HepG2 (cell line): ENCODE data around the gene GUK1. TPM values are rescaled to one million over a fixed set of nuclear protein-coding genes. Genes with fewer than 3 reads are reported as not detected.
A peak's percentile ranks its signal among the peaks of the same experiment; 100 is the strongest.

Source experiments
- ATF7 ChIP-seq, 2 experiments: fragments of 450-650 bp in 1 of 2; sonication (generic) in 1 of 2; formaldehyde crosslinking in 1 of 2; IDR thresholded peaks; 2 replicates each; pipeline versions ENCODE4 v1.4.0 to v1.6.1; 2016 to 2020; ENCODE audit warnings: antibody characterized with exemption in 1 of 2, mild to moderate bottlenecking in 1 of 2, missing genetic modification reagents in 1 of 2
- CC2D1A ChIP-seq: sonication (generic); formaldehyde crosslinking; IDR thresholded peaks from 2 replicates; pipeline ENCODE4 v1.8.1; 2023; ENCODE audit warnings: mild to moderate bottlenecking, missing genetic modification reagents
- GTF3A ChIP-seq: sonication (generic); formaldehyde crosslinking; conservative IDR thresholded peaks from 2 replicates; pipeline ENCODE4 v1.4.0; 2020; ENCODE audit warnings: mild to moderate bottlenecking, missing genetic modification reagents
- HDAC1 ChIP-seq: sonication (generic); formaldehyde crosslinking; IDR thresholded peaks from 2 replicates; pipeline ENCODE4 v1.5.1; 2020; ENCODE audit warnings: mild to moderate bottlenecking, missing genetic modification reagents
- HIVEP1 ChIP-seq: sonication (generic); formaldehyde crosslinking; IDR thresholded peaks from 2 replicates; pipeline ENCODE4 v1.4.0; 2020; ENCODE audit warnings: mild to moderate bottlenecking, missing genetic modification reagents
- HNRNPH1 ChIP-seq: fragments of 200-400 bp; formaldehyde crosslinking; optimal IDR thresholded peaks from 2 replicates; pipeline ENCODE3; 2017; ENCODE audit warnings: mild to moderate bottlenecking, low read depth, low read length
- HNRNPLL ChIP-seq: fragments of 200-400 bp; formaldehyde crosslinking; IDR thresholded peaks from 2 replicates; pipeline ENCODE4 v1.6.1; 2017; ENCODE audit warnings: mild to moderate bottlenecking, low read depth, low read length; ENCODE audit not compliant: poor library complexity, severe bottlenecking
- KLF12 ChIP-seq: sonication (generic); formaldehyde crosslinking; IDR thresholded peaks from 2 replicates; pipeline ENCODE4 v1.4.0; 2020; ENCODE audit warnings: missing genetic modification reagents, borderline replicate concordance
- NCOR1 ChIP-seq: fragments of 200-600 bp; sonication (generic); IDR thresholded peaks from 2 replicates; pipeline ENCODE4 v1.7.0; 2017; ENCODE audit warnings: antibody characterized with exemption, low read length, borderline replicate concordance
- PHF8 ChIP-seq: sonication (generic); formaldehyde crosslinking; IDR thresholded peaks from 2 replicates; pipeline ENCODE4 v1.5.0; 2020; ENCODE audit warnings: missing genetic modification reagents
- POLR2AphosphoS2 ChIP-seq: IDR thresholded peaks from 2 replicates; pipeline ENCODE4 v1.6.1; 2011; ENCODE audit warnings: low read depth, low read length, improper control_type of control experiment
- TBX2 ChIP-seq: sonication (generic); formaldehyde crosslinking; IDR thresholded peaks from 2 replicates; pipeline ENCODE4 v1.5.0; 2020; ENCODE audit warnings: missing genetic modification reagents, mild to moderate bottlenecking, borderline replicate concordance
- ZBTB20 ChIP-seq: sonication (generic); formaldehyde crosslinking; IDR thresholded peaks from 2 replicates; pipeline ENCODE4 v1.8.1; 2023; ENCODE audit warnings: missing genetic modification reagents, low read depth, mild to moderate bottlenecking, borderline replicate concordance
- ZFP37 ChIP-seq: sonication (generic); formaldehyde crosslinking; IDR thresholded peaks from 2 replicates; pipeline ENCODE4 v1.4.0; 2020; ENCODE audit warnings: missing genetic modification reagents, borderline replicate concordance
- ZNF101 ChIP-seq: sonication (generic); formaldehyde crosslinking; IDR thresholded peaks from 2 replicates; pipeline ENCODE4 v1.4.0; 2020; ENCODE audit warnings: mild to moderate bottlenecking, low read depth, missing genetic modification reagents, borderline replicate concordance
- ZNF160 ChIP-seq: sonication (generic); formaldehyde crosslinking; IDR thresholded peaks from 2 replicates; pipeline ENCODE4 v1.8.0; 2022; ENCODE audit warnings: mild to moderate bottlenecking, inconsistent platforms, missing genetic modification reagents
- ZNF3 ChIP-seq: IDR thresholded peaks from 2 replicates; pipeline ENCODE4 v1.7.0; 2017; ENCODE audit warnings: inconsistent platforms
- ZNF335 ChIP-seq: sonication (generic); formaldehyde crosslinking; IDR thresholded peaks from 2 replicates; pipeline ENCODE4 v1.4.0; 2020; ENCODE audit warnings: missing genetic modification reagents
- ZNF432 ChIP-seq: sonication (generic); formaldehyde crosslinking; IDR thresholded peaks from 2 replicates; pipeline ENCODE4 v1.5.0; 2020; ENCODE audit warnings: missing genetic modification reagents, mild to moderate bottlenecking, borderline replicate concordance
- ZNF790 ChIP-seq: sonication (generic); formaldehyde crosslinking; IDR thresholded peaks from 2 replicates; pipeline ENCODE4 v1.8.0; 2022; ENCODE audit warnings: missing genetic modification reagents, mild to moderate bottlenecking, borderline replicate concordance
- polyA plus RNA-seq, 8 experiments: library from polyadenylated mRNA; depleted of rRNA in 3 of 8; stranded (reverse) in 7 of 8; unstranded in 1 of 8; fragments of >200 nt; fragmentation: Illumina TruSeq in 4 of 8; extraction: Trizol in 4 of 8; gene quantifications; 2 replicates each; pipeline versions ENCODE4 v1.2.1 to v1.2.3, GENCODE V29; 2011 to 2016; ENCODE audit warnings: low read depth in 4 of 8, missing spikeins in 1 of 8, mixed read lengths in 1 of 8; ENCODE audit not compliant: insufficient read depth in 1 of 8
- total RNA-seq, 5 experiments: library from RNA; depleted of rRNA; stranded (reverse); fragments of >200 nt; fragmentation: Illumina TruSeq; extraction: Trizol; gene quantifications; 2 replicates each; pipeline ENCODE4 v1.2.3, GENCODE V29; 2016; ENCODE audit warnings: low read depth in 1 of 5
- TF ChIP-seq, protein P1 (sequence below): sonication (generic); formaldehyde crosslinking; IDR thresholded peaks from 2 replicates; pipeline ENCODE4 v1.4.0; 2020; ENCODE audit warnings: missing genetic modification reagents, borderline replicate concordance
- TF ChIP-seq, protein P2 (sequence below): sonication (generic); formaldehyde crosslinking; IDR thresholded peaks from 2 replicates; pipeline ENCODE4 v1.4.0; 2020; ENCODE audit warnings: low read depth, mild to moderate bottlenecking, missing genetic modification reagents
- TF ChIP-seq, protein P3 (sequence below): sonication (generic); formaldehyde crosslinking; IDR thresholded peaks from 2 replicates; pipeline ENCODE4 v1.8.0; 2022; ENCODE audit warnings: mild to moderate bottlenecking, missing genetic modification reagents, borderline replicate concordance
- TF ChIP-seq, protein P4 (sequence below): sonication (generic); formaldehyde crosslinking; IDR thresholded peaks from 2 replicates; pipeline ENCODE4 v1.8.0; 2022; ENCODE audit warnings: mild to moderate bottlenecking, missing genetic modification reagents, moderate library complexity

The GUK1 gene
- total and polyA plus RNA-seq, 2 of the 13 experiments (the other 11 are each of a cell fraction or from before 2014, with no cell fraction given), result 116 to 154 TPM

DNA sequence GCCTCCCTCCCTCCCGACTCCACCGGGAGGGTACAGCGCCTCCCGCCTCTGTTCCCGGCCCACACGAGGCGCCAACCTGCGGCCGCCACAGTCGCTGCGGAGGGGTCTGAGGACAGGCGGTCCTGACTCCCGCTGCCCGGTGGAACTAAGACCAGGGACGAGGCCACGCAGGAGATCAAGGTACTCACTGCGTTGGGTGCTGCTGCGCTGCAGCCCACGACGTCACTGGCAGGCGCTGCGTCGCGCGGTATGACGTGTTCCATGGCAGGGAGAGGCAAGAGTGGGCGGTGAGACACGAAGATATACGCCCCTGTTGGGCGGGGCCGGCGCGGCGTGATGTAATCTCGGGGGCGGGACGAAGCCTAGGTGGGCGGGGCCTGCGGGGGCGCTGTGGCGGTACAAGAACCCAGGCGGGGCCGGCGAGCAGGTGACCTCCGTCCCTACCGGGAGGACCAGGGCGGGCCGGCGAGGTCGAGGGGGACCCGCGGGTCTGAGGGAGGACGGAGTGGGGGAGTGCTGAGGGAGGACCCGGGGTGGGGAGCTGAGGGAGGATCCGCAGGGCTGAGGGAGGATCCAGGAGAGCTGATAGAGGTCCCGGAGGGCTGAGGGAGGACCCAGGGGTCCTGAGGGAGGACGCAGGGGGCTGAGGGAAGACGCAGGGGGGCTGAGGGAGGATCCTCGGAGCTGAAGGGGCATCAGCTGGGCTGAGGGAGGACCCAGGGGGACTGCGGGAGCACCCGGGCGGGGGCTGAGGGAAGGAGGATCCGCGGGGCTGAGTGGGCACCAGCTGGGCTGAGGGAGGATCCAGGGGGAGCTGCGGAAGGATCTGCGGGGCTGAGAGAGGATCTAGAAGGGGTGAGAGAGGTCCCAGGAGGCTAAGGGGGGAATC is 30.8 kb upstream of the GUK1 start, which contains the start of gene MRPL55 (continued):
- TF ChIP-seq, protein P1, sequence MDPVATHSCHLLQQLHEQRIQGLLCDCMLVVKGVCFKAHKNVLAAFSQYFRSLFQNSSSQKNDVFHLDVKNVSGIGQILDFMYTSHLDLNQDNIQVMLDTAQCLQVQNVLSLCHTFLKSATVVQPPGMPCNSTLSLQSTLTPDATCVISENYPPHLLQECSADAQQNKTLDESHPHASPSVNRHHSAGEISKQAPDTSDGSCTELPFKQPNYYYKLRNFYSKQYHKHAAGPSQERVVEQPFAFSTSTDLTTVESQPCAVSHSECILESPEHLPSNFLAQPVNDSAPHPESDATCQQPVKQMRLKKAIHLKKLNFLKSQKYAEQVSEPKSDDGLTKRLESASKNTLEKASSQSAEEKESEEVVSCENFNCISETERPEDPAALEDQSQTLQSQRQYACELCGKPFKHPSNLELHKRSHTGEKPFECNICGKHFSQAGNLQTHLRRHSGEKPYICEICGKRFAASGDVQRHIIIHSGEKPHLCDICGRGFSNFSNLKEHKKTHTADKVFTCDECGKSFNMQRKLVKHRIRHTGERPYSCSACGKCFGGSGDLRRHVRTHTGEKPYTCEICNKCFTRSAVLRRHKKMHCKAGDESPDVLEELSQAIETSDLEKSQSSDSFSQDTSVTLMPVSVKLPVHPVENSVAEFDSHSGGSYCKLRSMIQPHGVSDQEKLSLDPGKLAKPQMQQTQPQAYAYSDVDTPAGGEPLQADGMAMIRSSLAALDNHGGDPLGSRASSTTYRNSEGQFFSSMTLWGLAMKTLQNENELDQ (CRISPR knock-in tag), result no peak
- TF ChIP-seq, protein P2, sequence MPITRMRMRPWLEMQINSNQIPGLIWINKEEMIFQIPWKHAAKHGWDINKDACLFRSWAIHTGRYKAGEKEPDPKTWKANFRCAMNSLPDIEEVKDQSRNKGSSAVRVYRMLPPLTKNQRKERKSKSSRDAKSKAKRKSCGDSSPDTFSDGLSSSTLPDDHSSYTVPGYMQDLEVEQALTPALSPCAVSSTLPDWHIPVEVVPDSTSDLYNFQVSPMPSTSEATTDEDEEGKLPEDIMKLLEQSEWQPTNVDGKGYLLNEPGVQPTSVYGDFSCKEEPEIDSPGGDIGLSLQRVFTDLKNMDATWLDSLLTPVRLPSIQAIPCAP (CRISPR knock-in tag), result 0 out of 2 replicates have a peak, but pooled peaks have one; percentile 36
- TF ChIP-seq CC2D1A (CRISPR knock-in tag), result peak; percentile 93
- TF ChIP-seq TBX2, result peak; percentile 75
- no peak for TF ChIP-seq ZNF101
- no peak for TF ChIP-seq HNRNPH1
- no peak for TF ChIP-seq GTF3A (CRISPR knock-in tag)
- TF ChIP-seq ZNF790 (CRISPR knock-in tag), result no peak; the same call in 1 of the 2 replicates
- TF ChIP-seq, protein P3, sequence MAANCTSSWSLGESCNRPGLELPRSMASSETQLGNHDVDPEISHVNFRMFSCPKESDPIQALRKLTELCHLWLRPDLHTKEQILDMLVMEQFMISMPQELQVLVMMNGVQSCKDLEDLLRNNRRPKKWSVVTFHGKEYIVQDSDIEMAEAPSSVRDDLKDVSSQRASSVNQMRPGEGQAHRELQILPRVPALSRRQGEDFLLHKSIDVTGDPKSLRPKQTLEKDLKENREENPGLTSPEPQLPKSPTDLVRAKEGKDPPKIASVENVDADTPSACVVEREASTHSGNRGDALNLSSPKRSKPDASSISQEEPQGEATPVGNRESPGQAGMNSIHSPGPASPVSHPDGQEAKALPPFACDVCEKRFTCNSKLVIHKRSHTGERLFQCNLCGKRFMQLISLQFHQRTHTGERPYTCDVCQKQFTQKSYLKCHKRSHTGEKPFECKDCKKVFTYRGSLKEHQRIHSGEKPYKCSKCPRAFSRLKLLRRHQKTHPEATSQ (CRISPR knock-in tag), result no peak
- TF ChIP-seq ZNF3, result no peak
- TF ChIP-seq KLF12 (CRISPR knock-in tag), result peak; percentile 79; the same call in 1 of the 2 replicates
- no peak for TF ChIP-seq NCOR1
- peak; percentile 50 for TF ChIP-seq HNRNPLL
- no peak for TF ChIP-seq ZNF432 (CRISPR knock-in tag)
- TF ChIP-seq ZBTB20, result no peak
- TF ChIP-seq ATF7 (IDR thresholded peaks at IDR 0.05), result peak; percentile 81
- TF ChIP-seq ATF7 (CRISPR knock-in tag; IDR thresholded peaks at IDR 0.05), result peak; percentile 92
- no peak; the same call in 1 of the 2 replicates for TF ChIP-seq HIVEP1 (CRISPR knock-in tag)
- 0 out of 2 replicates have a peak, but pooled peaks have one; percentile 48 for TF ChIP-seq POLR2AphosphoS2
- peak; percentile 34; the same call in 1 of the 2 replicates for TF ChIP-seq ZNF160
- no peak for TF ChIP-seq ZFP37 (CRISPR knock-in tag)
- no peak for TF ChIP-seq ZNF335 (CRISPR knock-in tag)
- TF ChIP-seq, protein P4, sequence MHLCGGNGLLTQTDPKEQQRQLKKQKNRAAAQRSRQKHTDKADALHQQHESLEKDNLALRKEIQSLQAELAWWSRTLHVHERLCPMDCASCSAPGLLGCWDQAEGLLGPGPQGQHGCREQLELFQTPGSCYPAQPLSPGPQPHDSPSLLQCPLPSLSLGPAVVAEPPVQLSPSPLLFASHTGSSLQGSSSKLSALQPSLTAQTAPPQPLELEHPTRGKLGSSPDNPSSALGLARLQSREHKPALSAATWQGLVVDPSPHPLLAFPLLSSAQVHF (CRISPR knock-in tag), result no peak
- TF ChIP-seq PHF8 (CRISPR knock-in tag), result peak; percentile 97
- peak; percentile 98 for TF ChIP-seq HDAC1
